ENCODE measurements around the gene NEK6.

DNA sequence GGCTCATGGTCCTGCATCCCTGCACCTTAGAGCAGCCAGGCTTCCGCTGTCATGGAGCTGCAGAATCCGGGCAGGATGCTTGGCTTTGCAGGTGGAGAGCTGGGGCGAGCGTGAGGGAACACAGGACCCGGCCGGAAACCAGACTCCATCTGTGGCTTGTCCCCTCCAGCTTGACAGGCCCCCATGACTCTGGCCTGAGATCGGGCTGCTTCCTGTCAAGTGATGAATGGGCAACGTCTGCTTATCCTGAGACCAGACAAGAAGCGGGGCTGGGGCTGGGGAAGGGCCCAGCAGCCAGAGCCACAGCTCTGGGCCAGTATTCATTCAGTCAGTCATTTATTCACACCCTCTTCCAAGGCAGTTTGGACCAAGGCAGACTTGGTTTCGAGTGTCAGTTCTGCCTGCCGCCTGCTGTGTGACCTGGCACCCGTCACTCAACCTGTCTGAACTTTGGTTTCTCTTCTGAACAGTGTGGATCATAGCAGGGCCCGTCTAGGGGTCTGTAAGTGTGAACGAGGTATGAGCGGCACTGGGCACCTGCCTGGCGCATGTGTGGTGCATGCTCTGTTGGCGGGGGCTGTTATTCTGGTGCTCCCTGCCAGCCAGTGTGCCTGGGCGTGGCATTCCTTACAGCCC lies 37.5 kb downstream of the NEK6 start:
- TF ChIP-seq, protein P1, sequence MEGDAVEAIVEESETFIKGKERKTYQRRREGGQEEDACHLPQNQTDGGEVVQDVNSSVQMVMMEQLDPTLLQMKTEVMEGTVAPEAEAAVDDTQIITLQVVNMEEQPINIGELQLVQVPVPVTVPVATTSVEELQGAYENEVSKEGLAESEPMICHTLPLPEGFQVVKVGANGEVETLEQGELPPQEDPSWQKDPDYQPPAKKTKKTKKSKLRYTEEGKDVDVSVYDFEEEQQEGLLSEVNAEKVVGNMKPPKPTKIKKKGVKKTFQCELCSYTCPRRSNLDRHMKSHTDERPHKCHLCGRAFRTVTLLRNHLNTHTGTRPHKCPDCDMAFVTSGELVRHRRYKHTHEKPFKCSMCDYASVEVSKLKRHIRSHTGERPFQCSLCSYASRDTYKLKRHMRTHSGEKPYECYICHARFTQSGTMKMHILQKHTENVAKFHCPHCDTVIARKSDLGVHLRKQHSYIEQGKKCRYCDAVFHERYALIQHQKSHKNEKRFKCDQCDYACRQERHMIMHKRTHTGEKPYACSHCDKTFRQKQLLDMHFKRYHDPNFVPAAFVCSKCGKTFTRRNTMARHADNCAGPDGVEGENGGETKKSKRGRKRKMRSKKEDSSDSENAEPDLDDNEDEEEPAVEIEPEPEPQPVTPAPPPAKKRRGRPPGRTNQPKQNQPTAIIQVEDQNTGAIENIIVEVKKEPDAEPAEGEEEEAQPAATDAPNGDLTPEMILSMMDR (IDR thresholded peaks at IDR 0.05; ENCODE audit: low read depth, low read length): no peak
- TF ChIP-seq POLR2A (IDR thresholded peaks at IDR 0.05; ENCODE audit: extremely low read depth, insufficient read length): no peak

All from NB4 (cell line).